Kidney tubule cell (primary cell): Measurements from ENCODE around the gene MICU2.

Experiments used
- DNase-seq: peaks from one replicate; pipeline ENCODE4 v3.0.0-alpha.2; 2018; ENCODE audit warnings: low spot score

The MICU2 gene

GRCh38 chr13:21483748-21484147, 120.2 kb downstream of the MICU2 start:
- no peak for DNase-seq

DNA sequence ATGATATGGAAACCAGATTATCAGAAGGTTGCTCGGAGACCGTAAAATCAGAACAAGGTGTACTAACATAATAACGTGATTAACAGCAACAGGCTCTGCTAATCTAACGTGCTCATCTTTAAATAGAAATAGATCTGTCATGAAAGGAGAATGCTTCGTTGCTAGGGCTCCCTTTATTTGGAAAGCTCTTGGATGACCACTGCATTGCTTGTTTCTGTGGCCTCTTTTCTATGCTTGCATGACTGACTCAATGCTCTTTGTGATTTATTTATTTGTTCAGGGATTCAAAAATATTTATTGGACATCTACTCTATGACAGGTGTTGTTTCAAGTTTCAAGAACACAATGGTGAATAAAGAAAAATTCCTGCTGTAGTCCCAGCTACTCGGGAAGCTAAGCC, 122.6 kb downstream of the MICU2 start:
- DNase-seq: peak; percentile 1

DNA sequence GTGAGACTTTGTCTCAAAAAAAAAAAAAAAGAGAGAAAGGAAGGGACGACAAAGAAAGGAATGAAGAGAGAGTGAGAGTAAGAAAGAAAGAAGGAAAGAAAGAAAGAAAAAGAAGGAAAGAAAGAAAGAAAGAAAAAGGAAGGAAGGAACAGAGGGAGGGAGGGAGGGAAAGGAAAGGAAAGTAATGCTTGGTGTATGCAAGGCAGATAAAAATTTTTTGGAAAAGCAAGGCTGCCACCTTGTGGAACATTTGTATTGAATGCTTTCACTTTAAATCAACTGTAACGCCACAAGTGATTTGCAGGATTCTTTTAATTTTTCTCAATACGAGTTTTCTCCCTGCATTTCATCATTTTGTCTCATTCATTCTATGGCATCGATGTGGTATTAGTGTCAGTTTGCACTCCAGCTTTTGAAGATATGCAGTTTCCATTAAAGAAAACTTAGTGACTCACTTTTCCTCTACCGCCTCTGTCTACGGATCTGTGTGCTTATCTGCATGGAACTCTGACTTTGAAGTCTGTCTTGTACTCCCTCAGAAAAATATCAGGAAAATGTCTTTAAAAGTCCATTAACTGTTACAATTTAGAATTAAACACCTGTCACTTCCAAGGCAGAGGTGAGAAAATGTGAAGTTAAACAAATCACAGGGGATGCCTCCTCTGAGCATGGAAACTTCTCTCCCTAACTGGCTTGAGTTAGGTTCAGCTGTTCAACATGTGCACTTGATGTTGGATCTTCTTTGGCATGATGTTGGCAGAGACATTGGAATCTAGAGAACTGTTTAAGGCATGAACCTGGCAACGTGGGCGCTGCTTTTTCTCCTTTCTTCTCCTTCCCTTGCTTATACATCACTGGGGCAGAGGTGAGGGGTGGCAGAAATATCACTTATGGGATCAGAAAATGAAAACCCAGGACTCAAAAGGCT, 124.8 kb downstream of the MICU2 start:
- peak; percentile 73 for DNase-seq

GRCh38 chr13:21476893-21477472, 127.0 kb downstream of the MICU2 start:
- peak; percentile 83 for DNase-seq

DNA sequence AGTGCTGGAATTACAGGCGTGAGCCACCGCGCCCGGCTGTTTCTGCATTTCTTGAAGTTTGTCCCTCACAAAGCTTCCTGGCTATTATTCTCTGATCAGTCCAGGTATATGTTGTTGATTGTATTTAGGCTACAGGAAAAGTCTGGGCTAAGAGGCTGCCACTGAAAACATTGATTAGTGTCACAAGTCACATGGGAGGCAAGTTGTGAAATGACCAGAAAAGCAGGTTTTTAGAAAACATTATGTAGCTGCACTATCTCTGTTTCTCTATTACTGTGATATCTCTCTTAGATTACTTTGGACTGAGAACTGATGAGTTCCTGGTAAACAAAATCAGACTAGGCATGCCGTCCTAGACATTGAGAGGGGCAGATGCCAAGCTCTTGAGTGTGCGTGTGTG, 128.9 kb downstream of the MICU2 start:
- DNase-seq: no peak

DNA sequence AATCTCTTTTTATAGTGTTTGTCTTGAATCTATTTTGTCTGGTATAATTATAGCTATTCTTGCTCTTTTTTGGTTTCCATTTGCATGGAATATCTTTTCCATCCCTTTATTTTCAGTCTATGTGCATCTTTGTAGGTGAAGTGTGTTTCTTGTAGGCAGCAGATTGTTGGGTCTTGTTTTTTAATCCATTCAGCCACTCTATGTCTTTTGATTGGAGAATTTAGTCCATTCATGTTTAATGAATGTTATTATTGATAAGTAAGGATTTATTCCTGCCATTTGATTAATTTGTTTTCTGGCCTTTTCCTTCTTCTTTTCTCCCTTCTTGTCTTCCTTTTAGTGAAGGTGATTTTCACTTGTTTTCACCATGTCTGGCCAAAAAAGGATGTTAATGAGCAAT, 133.2 kb downstream of the MICU2 start:
- no peak for DNase-seq

GRCh38 chr13:21466527-21466926, 137.4 kb downstream of the MICU2 start:
- no peak for DNase-seq

GRCh38 chr13:21465710-21466160, 138.2 kb downstream of the MICU2 start:
- no peak for DNase-seq

DNA sequence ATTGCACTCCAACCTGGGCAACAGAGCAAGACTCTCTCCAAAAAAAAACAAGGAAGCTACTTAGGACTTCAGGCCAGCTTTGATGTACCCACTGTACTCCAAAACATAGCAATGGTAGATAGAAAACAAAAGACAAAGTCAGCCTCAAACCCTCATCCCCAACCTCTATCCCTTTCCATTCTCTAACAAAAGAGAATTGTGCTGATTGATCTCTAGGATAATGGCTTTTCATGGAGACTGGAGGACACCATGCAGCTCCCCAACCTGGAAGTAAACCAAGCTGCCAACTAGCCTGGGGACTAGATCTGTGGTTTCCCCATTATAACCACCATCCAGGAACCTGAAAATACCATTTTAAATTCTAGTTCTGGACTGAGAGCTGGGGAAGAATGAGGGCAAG, 140.5 kb downstream of the MICU2 start:
- DNase-seq: no peak

DNA sequence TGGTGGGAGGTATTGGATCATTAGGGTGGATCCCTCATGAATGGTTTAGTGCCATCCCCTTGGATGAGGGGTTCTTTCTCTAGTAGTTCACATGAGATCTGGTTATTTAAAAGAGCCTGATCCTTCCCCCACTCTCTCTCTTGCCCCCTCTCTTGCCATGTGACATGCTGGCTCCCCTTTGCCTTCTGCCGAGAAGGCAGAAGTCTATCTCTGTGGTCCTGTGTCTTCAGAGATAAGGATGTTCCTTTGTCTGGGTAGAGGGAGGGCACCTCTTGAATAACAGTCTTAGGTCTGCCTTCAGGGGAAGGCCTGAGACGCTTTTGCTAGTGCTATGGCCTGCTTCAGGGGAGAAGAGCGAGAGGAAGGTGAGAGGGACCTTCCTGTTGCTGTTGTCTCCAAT, 142.8 kb downstream of the MICU2 start:
- no peak for DNase-seq

DNA sequence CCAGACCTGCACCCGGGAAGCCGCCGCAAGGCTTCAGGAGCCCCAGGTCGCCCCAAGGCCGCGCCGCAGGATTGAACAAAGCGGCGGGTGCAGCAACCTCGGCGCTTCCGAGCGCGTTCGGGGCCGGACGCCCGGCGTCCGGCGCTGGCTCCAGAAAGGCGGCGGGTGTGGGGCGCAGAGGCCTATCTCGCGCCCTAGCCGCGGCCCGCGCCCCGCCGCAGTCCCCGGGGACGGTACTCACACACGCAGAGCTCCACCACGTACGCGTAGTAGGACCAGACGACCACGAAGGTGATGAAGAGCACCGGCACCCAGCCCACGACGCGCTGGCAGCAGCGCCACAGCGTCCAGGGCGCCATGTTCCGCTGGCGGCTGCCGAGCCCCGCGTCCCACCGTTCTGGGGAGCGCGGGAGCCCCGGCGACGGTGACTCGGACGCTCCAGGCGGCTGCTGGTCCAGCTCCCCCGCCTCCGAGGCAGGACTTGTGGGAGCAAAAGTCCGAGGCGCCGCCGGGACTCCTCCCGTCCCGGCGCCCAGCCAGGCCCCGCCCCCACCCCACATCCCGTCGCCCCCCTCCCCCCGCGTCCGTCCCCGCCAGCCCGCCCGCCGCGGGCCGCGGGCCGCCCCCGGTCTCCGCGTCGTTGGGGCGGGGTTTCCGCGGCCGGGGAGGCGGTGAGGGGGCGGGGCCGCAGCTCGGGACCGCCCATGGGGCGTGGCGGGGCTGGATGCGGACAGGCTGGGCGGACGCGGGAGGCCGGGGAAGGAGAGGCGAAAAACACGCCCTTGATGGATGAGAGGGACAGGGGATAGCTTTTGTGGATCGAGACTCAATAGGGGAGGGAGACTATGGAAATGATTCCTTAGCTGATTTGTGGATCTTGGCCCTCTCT, 144.9 kb downstream of the MICU2 start, which contains the start of gene ZDHHC20:
Gene ZDHHC20 (minus strand): TSS at position 491 of the 889 bp plus-strand sequence. CDS start 132 bp downstream, at position 359.
- peak; percentile 88 for DNase-seq

- peak; percentile 51 for DNase-seq
Observed at GRCh38 chr13:21458451-21458812, 145.5 kb downstream of the MICU2 start.

DNA sequence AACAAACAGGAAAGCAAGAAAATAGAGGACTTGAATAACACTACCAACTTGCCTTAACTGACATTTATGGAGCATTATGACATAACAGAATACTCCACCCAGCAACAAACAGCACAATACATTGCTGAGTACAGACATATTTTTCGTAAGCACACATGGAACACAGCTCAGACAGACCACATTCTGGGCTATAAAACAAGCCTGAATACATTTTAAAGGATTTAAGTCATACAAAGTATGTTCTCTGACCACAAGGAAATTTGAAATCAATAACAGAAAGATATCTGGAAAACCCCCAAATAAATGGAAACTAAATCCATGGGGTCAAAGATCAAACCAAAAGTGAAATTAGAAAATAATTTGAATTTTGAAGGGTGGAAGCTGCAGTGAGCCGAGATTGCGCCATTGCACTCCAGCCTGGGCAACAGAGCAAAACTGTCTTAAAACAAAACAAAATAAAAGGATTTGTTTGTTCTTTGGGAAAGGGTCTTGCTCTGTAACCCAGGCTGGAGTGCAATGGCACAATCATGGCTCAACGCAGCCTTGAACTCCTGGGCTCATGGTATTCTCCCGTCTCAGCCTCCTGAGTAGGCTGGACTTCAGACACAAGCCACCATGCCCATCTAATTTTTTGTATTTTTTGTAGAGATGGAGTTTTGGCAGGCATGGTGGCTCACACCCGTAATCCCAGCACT, 150.4 kb downstream of the MICU2 start:
- DNase-seq: no peak

GRCh38 chr13:21450936-21451335, 153.0 kb downstream of the MICU2 start:
- DNase-seq: no peak

DNA sequence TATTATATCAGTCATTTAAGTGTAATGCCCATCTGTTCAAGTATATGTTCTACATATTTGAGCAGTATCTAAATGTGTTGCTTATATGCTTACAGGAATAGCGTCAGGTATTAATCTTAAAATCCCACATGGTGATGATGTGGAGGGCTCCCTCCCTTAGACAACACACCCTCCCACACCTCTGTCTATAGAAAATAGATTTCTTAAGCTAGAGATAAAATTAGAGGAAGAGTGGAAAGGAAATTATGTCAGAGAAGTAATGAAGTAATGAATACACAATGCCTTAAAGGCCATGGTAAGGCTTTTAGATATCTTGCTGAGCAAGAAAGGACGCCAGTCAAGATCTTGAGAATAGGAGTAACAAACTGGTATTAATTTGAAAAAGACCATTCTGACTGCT, 157.3 kb downstream of the MICU2 start:
- no peak for DNase-seq

GRCh38 chr13:21445759-21446158, 158.2 kb downstream of the MICU2 start:
- peak; percentile 71 for DNase-seq

DNA sequence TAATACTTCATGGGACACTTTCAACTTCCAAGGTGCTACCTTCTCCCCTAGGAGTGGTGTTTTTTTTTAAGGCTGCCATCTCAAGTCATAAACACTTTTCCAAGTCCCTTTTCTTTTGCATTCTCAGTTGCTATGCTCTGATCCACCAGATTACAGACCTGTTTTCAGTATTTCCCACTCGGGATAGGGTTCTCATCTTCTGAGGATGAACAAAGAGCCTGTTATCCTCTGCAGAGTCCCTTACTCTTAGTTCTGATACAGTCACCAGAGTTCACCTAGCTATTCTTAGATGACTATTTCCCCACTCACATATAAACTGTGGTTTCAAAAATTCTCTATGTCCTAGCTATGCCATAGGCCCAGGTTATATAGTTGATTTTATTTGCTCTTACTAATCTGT, 160.8 kb downstream of the MICU2 start:
- no peak for DNase-seq
